ENCODE data around the gene GPATCH8. TPM values are rescaled to one million over a fixed set of nuclear protein-coding genes. Genes with fewer than 3 reads are reported as not detected.
A peak's percentile ranks its signal among the peaks of the same experiment; 100 is the strongest.

Gene GPATCH8
- total RNA-seq, 3 donors from 2014 or later: 38.2 to 43.3 (median 41.9) TPM

DNA sequence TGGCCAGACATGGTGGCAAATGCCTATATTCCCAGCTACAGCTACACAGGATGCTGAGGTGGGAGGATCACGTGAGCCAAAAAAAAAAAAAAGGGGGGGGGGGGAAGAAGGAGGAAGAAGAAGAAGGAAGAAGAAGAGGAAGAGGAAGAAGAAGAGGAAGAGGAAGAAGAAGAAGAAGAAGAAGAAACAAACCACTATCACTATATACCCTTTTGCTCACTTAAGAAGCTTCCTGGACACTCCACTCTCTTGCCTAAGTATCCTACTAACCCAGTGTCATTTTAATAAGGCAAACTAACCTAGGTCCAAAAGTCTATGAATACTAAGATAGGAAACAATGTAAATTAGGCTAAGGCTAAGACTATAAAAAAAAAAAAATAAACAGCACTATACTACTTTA is 54.8 kb downstream of the GPATCH8 start:
- no peak overlapping the region for H3K4me3 Mint-ChIP-seq
- ATAC-seq: no peak
- peaks cover 2% of the 10 kb centered on the region for H3K36me3 Mint-ChIP-seq (ENCODE audit: insufficient read depth)
- no peaks in the 10 kb centered on the region for H3K9me3 Mint-ChIP-seq
- H3K4me1 Mint-ChIP-seq (ENCODE audit: low read depth): peaks cover 21% of the 10 kb centered on the region
- H3K27me3 Mint-ChIP-seq (ENCODE audit: low read depth): no peaks in the 10 kb centered on the region
- no peak for DNase-seq

DNA sequence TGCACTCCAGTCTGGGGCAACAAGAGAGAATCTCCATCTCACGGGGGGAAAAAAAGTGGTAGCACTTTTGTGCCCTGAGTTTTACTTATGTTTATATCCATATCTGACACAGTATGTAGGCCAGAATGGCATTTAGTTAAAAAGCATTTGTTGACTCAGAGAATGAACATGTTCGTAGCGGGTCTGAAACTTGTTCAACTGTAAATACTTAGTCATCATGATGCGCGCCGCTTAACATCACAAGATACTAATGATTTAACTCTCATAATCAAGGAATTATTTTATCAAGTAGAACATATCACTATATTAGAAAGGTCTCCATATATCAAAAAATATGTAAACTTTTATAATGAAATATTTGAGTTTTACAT is 58.5 kb downstream of the GPATCH8 start:
- no peaks in the 10 kb centered on the region for H3K36me3 Mint-ChIP-seq (ENCODE audit: insufficient read depth)
- no peak overlapping the region for H3K4me3 Mint-ChIP-seq
- ATAC-seq (no peak), DNase-seq (no peak)
- peaks cover 25% of the 10 kb centered on the region for H3K4me1 Mint-ChIP-seq (ENCODE audit: low read depth)
- no peaks in the 10 kb centered on the region for H3K9me3 Mint-ChIP-seq
- no peaks in the 10 kb centered on the region for H3K27me3 Mint-ChIP-seq (ENCODE audit: low read depth)

DNA sequence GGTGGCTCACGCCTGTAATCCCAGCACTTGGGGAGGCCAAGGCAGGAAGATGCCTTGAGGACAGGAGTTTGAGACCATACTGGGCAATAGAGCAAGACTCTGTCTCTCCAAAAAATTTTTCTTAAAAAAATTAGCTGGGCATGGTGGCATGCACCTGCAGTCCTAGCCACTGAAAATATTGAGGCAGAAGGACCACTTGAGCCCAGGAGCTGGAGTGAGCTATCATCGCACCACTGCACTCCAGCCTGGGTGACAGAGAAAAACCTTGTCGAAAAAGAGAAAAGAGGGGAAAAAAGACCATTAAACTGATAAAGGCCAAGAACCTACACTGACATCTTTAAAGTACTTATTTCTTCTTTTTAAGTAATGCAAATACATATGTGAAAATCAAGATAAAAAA is 60.4 kb downstream of the GPATCH8 start:
- Mint-ChIP-seq H3K36me3 (ENCODE audit: insufficient read depth) (peaks cover 3% of the 10 kb centered on the region), H3K27me3 (ENCODE audit: low read depth) (no peaks in the 10 kb centered on the region), H3K4me3 (no peak overlapping the region), H3K9me3 (no peaks in the 10 kb centered on the region), H3K4me1 (ENCODE audit: low read depth) (peaks cover 37% of the 10 kb centered on the region)
- no peak for ATAC-seq
- DNase-seq: no peak

DNA sequence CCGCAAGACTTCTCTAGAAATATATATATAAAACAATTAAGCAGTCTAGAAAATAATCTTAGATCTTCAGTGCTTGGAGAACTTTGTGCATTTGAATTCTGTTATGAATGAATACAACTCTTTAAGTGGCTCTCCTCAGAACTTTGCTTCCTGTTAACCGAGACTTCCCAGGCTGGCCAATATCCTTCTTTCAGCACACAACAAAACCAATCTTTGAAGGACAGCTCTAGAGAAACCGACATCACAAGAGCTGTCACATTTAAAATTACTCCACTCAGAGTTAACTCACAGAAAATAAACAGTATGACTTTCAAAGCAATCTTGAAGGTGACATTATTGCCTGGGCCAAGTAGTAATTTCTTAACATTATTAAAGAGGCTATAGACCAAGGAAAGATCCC is 64.0 kb downstream of the GPATCH8 start:
- Mint-ChIP-seq H3K4me3 (no peak overlapping the region), H3K9me3 (no peaks in the 10 kb centered on the region), H3K36me3 (ENCODE audit: insufficient read depth) (peaks cover 10% of the 10 kb centered on the region), H3K4me1 (ENCODE audit: low read depth) (peaks cover 30% of the 10 kb centered on the region), H3K27me3 (ENCODE audit: low read depth) (no peaks in the 10 kb centered on the region)
- ATAC-seq (no peak), DNase-seq (no peak)

DNA sequence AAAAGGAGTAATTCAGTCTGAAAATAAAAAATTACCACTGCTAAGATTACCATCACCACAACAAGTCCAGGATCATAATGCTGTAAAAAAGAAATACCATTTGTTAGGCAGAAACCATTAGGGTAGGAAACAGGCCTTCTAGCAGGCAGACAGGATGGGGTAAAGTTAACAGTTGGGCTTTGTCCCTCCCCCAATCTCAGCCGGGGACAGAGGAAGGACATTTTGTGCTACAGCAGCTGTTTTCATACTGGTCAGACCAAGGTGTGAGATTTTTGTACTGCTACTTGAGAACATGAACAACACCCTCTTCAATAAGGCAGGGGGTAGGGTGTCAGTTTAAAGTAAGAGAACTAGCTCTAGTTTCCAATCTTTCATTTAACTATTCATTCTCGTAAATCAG is 64.6 kb downstream of the GPATCH8 start:
- DNase-seq (no peak), ATAC-seq (no peak)
- Mint-ChIP-seq H3K9me3 (no peaks in the 10 kb centered on the region), H3K4me1 (ENCODE audit: low read depth) (peaks cover 30% of the 10 kb centered on the region), H3K4me3 (no peak overlapping the region), H3K36me3 (ENCODE audit: insufficient read depth) (peaks cover 11% of the 10 kb centered on the region), H3K27me3 (ENCODE audit: low read depth) (no peaks in the 10 kb centered on the region)

DNA sequence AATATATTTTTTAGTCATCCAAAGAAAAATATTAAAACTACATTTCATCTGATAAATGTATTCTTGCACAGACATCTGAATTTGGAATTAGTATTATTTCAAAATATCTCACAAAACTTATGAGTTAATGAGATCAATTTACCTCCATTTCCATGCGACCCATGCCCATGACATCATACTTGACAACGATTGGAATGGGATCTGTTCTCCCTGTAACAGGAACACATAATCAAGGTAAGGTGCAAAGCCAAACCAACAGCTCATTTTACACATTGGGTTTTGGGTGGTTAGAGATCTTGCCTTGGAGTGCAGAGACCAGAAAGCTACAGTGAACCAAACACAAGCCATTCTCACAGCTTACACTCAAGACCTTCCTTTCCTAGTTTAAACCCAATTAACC is 66.9 kb downstream of the GPATCH8 start:
- ATAC-seq (no peak), DNase-seq (no peak)
- H3K4me3 Mint-ChIP-seq: no peak overlapping the region
- peaks cover 25% of the 10 kb centered on the region for H3K36me3 Mint-ChIP-seq (ENCODE audit: insufficient read depth)
- peaks cover 28% of the 10 kb centered on the region for H3K4me1 Mint-ChIP-seq (ENCODE audit: low read depth)
- H3K27me3 Mint-ChIP-seq (ENCODE audit: low read depth): no peaks in the 10 kb centered on the region
- H3K9me3 Mint-ChIP-seq: no peaks in the 10 kb centered on the region

DNA sequence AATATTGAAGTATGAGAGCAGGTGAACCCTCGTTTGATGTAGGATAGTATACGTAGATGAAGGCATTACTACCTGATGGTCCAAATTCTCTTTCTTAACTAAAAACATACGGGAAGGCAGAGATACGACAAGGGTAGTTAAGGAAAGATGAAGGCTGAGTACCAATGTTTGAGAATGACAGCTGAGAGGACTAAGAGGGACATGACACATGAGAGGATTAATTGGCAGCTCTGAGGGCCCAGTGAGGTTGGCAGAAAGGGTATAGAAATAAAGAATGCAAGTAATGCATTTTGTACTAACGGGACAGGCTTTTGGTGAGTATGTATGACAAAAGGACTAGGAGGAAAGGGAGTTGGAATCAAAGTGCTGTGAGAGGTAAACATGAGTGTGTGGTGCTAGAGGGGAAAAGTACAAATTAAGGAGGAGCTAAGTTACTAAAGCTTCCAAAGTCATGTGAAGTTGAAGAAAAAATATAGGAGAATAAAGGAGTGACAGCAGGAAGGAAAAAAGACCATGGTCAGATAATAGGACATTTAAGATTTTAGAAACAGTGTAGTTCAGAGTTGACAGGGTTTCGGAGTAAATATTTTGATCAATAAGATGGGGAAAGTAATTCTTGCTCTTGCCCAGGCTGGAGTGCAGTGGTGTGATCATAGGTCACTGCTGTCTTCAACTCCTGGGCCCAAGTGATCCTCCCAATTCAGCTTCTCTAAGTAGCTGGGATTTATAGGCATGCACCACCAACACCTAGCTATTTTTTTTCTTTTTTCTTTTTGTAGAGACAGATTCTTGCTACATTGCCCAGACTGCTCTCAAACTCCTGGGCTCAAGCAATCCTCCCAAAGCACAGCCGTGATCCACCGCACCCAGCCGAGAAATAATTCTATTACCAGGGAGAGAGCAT is 70.7 kb downstream of the GPATCH8 start:
- H3K4me1 Mint-ChIP-seq (ENCODE audit: low read depth): peaks cover 3% of the 10 kb centered on the region
- H3K27me3 Mint-ChIP-seq (ENCODE audit: low read depth): no peaks in the 10 kb centered on the region
- H3K36me3 Mint-ChIP-seq (ENCODE audit: insufficient read depth): peaks cover 22% of the 10 kb centered on the region
- no peak overlapping the region for H3K4me3 Mint-ChIP-seq
- ATAC-seq (no peak), DNase-seq (no peak)
- H3K9me3 Mint-ChIP-seq: no peaks in the 10 kb centered on the region

DNA sequence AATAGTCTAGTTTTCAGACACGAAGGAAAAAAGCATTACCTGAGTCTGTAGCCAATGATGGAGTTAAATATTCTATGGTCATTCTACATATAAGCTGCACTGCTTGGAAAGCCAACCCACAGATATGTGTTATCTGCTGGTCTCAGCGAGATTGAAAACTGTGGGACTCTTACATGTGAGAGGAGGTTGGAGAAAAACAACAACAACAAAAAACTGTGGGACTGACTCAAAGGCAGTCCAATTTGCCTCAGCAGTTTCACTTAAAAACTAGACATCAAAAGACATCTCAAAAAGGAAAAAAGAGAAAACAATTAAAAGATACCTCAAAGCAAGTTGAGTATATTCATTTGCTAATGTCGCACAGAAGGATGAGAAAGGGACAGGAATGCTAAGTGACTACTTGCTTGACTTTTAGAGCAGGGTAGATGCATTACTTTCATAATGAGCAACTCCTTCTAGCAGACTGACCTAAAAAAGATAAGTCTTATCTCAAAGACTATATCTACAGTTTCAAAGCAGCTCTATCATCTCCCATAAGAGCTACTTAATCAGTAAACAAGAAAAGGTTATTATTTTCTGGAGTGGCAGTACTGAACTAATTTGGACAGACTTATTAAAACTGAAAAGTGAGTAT is 78.3 kb downstream of the GPATCH8 start:
- ATAC-seq (peak in 1 of 2 donors; percentile 76), DNase-seq (no peak)
- H3K4me3 Mint-ChIP-seq: no peak overlapping the region
- no peaks in the 10 kb centered on the region for H3K27me3 Mint-ChIP-seq (ENCODE audit: low read depth)
- H3K4me1 Mint-ChIP-seq (ENCODE audit: low read depth): peaks cover 16% of the 10 kb centered on the region
- H3K36me3 Mint-ChIP-seq (ENCODE audit: insufficient read depth): peaks cover 29% of the 10 kb centered on the region
- H3K9me3 Mint-ChIP-seq: no peaks in the 10 kb centered on the region

DNA sequence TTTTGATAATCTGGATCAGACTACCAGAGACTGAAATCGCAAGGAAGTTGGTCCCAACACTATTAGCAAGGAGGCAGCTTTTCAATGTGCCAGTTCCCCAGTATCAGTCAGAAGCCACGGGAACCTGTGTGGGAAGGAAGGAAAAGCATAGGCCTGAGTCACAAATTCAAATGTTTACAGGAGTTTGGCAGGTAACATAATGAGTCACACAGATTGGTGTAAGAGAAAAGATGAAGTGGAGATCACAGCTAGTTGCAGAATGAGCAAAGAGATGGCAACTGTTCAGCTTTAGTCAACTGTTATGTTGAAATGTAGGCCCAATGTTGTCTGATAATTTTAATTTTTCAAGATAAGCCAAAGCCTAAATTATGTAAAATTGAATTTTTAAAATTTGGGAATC is 85.7 kb downstream of the GPATCH8 start:
- Mint-ChIP-seq H3K27me3 (ENCODE audit: low read depth) (no peaks in the 10 kb centered on the region), H3K36me3 (ENCODE audit: insufficient read depth) (peaks cover 24% of the 10 kb centered on the region), H3K4me3 (no peak overlapping the region), H3K4me1 (ENCODE audit: low read depth) (peaks cover 9% of the 10 kb centered on the region), H3K9me3 (no peaks in the 10 kb centered on the region)
- ATAC-seq (peak; percentile 43 to 62), DNase-seq (no peak)

DNA sequence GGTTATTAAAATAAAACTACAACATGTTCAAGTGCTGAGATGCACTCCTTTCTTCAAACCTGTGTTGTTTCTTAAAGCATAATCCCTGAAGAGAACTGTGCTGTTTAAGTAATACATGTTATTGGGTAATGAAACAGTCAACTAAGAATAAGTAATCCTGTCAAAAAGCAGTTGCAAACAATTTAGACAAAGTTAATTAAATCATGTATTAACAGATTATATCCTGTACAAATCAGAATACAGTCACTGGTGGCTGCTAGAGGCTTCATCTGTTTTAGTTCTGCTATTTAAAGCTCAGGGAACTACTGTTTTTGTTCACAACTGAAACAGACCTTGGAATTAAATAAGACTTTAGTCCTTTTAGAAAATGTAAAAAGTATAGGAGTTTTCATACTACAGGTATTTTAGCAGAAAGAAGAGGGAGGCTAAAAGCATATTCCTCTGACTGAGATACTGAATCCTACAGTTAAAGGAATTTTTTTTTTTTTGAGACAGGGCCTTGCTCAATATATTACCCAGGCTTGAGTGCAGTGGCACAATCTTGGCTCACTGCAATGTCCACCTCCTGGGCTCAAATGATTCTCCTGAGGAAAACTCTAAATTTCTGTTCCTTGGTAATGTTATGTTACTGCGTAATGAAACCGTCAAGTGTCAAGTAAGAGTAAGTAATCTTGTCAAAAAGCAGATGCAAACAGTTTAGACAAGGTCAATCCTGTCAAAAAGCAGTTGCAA is 86.5 kb downstream of the GPATCH8 start:
- Mint-ChIP-seq H3K36me3 (ENCODE audit: insufficient read depth) (peaks cover 24% of the 10 kb centered on the region), H3K27me3 (ENCODE audit: low read depth) (no peaks in the 10 kb centered on the region), H3K9me3 (no peaks in the 10 kb centered on the region), H3K4me1 (ENCODE audit: low read depth) (peaks cover 9% of the 10 kb centered on the region), H3K4me3 (no peak overlapping the region)
- ATAC-seq: no peak
- DNase-seq: no peak

DNA sequence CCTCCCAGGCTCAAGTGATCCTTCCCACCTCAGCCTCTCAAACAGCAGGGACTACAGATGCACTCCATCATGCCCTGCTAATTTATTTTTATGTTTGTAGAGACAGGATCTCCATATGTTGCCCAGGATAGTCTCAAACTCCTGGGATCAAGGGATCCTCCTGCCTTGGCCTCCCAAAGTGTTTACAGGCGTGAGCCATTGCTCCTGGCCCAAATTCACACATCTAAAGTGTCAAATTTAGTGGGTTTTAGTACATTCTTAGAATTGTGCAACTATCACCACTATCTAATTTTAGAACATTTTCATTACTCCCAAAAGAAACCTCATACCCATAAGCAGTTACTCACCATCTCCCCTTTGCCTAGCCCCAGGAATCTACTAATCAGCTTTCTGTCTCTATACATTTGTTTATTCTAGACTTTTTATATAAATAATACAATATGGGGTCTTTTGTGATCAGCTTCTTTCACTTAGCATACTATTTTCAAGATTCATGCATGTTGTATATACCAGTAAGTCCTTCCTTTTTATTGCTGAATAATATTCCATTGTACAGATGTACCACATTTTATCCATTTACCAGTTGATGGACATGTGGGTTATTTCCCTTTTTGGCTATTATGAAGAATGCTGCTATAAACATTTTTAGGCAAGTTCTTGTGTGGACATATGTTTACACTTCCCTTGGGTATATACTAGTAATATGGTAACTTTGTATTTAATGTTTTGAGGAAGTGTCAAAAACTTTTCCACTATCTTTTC is 88.6 kb downstream of the GPATCH8 start:
- Mint-ChIP-seq H3K4me3 (no peak overlapping the region), H3K27me3 (ENCODE audit: low read depth) (no peaks in the 10 kb centered on the region), H3K9me3 (no peaks in the 10 kb centered on the region), H3K36me3 (ENCODE audit: insufficient read depth) (peaks cover 22% of the 10 kb centered on the region), H3K4me1 (ENCODE audit: low read depth) (peaks cover 9% of the 10 kb centered on the region)
- ATAC-seq (no peak), DNase-seq (no peak)

DNA sequence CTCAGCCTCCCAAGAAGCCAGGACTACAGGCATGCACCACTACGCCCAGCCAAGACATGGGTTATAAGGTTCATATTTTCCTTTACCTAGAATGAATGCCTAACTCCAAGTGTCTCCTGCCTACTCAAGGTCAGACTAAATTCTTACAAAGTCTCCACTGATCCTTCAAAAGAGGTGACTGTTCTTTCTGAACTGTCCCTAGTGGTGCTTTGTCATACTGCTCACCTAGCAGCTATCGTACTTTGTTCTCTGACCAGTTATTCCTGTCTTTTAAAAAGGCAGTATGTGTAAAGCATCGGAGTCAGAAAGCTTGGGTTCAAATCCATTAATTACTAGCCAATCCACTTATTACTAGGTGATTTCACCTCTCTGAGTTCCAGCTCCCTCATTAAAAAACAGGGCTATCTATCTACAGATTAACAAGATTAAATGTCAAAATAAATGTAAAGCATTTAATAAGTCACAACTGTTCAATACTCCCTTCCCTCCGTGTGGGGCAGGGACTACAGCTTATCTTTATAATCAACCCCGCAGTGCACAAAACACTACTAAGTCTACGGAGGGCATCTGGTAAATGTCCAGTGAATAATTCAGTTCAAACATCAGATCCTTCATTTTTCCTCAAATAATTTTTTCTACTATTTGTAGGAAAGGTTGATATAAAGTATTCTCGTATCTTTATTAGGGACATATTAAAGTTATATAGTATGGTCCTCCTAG is 93.7 kb downstream of the GPATCH8 start:
- DNase-seq (no peak), ATAC-seq (no peak)
- H3K4me1 Mint-ChIP-seq (ENCODE audit: low read depth): no peaks in the 10 kb centered on the region
- H3K4me3 Mint-ChIP-seq: no peak overlapping the region
- peaks cover 16% of the 10 kb centered on the region for H3K36me3 Mint-ChIP-seq (ENCODE audit: insufficient read depth)
- H3K9me3 Mint-ChIP-seq: no peaks in the 10 kb centered on the region
- no peaks in the 10 kb centered on the region for H3K27me3 Mint-ChIP-seq (ENCODE audit: low read depth)

DNA sequence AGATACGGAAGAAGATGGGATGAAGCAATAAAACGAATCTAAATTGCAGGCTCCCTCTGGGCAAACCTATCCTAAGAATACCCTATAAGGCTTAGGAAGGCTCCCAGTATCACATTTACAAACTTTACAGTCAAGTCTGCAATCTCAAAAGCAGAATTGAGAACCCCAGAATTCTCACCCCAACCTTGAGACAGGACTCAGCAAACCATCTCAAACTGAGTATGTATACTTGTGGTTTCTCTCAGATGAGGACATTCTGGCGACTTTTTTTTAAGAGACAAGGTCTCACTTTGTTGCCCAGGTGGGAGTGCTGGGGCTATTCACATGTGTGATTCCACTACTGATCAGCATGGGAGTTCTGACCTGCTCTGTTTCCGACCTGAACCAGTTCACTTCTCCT is 94.4 kb downstream of the GPATCH8 start:
- no peak for DNase-seq
- H3K27me3 Mint-ChIP-seq (ENCODE audit: low read depth): no peaks in the 10 kb centered on the region
- H3K9me3 Mint-ChIP-seq: no peaks in the 10 kb centered on the region
- no peak for ATAC-seq
- H3K4me3 Mint-ChIP-seq: no peak overlapping the region
- H3K4me1 Mint-ChIP-seq (ENCODE audit: low read depth): no peaks in the 10 kb centered on the region
- H3K36me3 Mint-ChIP-seq (ENCODE audit: insufficient read depth): peaks cover 18% of the 10 kb centered on the region
